Measurements from ENCODE around the gene PLCB1.

DNA sequence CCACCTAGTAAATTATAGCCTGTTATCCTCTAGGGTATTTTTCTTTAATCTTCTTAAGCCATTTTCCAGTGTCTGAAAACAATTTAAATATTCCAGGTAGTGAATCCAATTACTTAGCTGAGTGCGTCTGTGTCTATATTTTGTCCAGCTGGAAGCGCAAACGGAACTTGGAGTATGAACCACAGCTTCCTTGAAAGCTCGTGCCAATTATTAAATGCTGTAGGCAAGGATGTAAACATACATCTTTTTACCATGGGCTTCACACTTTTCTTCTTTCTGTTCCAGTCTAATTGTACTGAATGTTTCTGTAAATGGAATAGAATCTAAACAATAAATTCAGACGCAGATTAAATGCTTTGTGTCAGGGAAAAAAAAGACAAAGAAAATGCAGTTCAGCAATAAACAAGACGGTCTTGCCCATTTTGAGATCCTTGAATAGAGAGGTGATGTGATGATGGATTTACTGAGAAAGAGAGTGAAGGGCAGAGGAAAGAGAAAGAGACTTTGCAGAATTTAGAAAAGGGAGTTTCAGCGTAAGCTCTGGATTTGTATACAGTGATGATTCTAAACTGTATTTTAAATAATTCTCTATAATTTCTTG, 1.9 kb downstream of the PLCB1 start:
- TF ChIP-seq, protein P1, sequence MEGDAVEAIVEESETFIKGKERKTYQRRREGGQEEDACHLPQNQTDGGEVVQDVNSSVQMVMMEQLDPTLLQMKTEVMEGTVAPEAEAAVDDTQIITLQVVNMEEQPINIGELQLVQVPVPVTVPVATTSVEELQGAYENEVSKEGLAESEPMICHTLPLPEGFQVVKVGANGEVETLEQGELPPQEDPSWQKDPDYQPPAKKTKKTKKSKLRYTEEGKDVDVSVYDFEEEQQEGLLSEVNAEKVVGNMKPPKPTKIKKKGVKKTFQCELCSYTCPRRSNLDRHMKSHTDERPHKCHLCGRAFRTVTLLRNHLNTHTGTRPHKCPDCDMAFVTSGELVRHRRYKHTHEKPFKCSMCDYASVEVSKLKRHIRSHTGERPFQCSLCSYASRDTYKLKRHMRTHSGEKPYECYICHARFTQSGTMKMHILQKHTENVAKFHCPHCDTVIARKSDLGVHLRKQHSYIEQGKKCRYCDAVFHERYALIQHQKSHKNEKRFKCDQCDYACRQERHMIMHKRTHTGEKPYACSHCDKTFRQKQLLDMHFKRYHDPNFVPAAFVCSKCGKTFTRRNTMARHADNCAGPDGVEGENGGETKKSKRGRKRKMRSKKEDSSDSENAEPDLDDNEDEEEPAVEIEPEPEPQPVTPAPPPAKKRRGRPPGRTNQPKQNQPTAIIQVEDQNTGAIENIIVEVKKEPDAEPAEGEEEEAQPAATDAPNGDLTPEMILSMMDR (optimal IDR thresholded peaks at IDR 0.05 in 1 of 3, IDR thresholded peaks at IDR 0.05 in 1 of 3, conservative IDR thresholded peaks at IDR 0.05 in 1 of 3; ENCODE audit: extremely low read depth in 1 of 3, insufficient read depth in 2 of 3, low read length in 3 of 3), result no peak
- no peak for TF ChIP-seq EZH2 (IDR thresholded peaks at IDR 0.05; ENCODE audit: low read length)

Measured in keratinocyte (primary cell).